GM18861 (cell line): ENCODE data around the gene TPBG.
"Not testable (repeated sequence)": the region's sequence is repeated elsewhere in the genome, so short reads cannot be mapped to it uniquely, and the experiment has no call there.

ENCODE experiments used
- ATAC-seq: cut with Tn5 transposase; IDR thresholded peaks from one replicate; pipeline ENCODE4 v1.9.1; 2021; ENCODE audit not compliant: unreplicated experiment

Gene TPBG

GRCh38 chr6:82374516-82374915, 10.9 kb downstream of the TPBG start:
- ATAC-seq = no peak

- ATAC-seq = no peak
These were observed 13.0 kb downstream of the TPBG start for GRCh38 chr6:82376636-82377035.

- ATAC-seq = no peak
These were observed 17.1 kb downstream of the TPBG start for GRCh38 chr6:82380566-82381185.

- ATAC-seq = peak; percentile 76
These were observed 17.7 kb downstream of the TPBG start for GRCh38 chr6:82381278-82381677.

- no peak for ATAC-seq
These were observed 21.5 kb downstream of the TPBG start for GRCh38 chr6:82385102-82385501.

- no peak for ATAC-seq
These were observed 21.9 kb downstream of the TPBG start for GRCh38 chr6:82385546-82385945.

GRCh38 chr6:82385961-82386360, 22.3 kb downstream of the TPBG start:
- ATAC-seq = no peak

- ATAC-seq = not testable (repeated sequence)
These were observed 31.2 kb downstream of the TPBG start for GRCh38 chr6:82394770-82395169.

GRCh38 chr6:82396964-82397751, 33.5 kb downstream of the TPBG start:
- no peak for ATAC-seq

- ATAC-seq = no peak
These were observed 34.5 kb downstream of the TPBG start for GRCh38 chr6:82397962-82398692.

GRCh38 chr6:82408952-82409431, 45.4 kb downstream of the TPBG start:
- no peak for ATAC-seq

GRCh38 chr6:82410151-82410648, 46.6 kb downstream of the TPBG start:
- no peak for ATAC-seq

GRCh38 chr6:82413868-82414267, 50.3 kb downstream of the TPBG start:
- no peak for ATAC-seq

GRCh38 chr6:82415820-82416219, 52.2 kb downstream of the TPBG start:
- ATAC-seq = no peak

- no peak for ATAC-seq
These were observed 52.7 kb downstream of the TPBG start for GRCh38 chr6:82416346-82416745.
